PC-3 (cell line): ENCODE data around the gene HAO2.

ENCODE experiments used
- CTCF ChIP-seq: fragments of 300-600 bp; sonication (generic); conservative IDR thresholded peaks from 2 replicates; pipeline ENCODE4 v1.5.1; 2017; ENCODE audit warnings: antibody characterized with exemption, low read depth, mild to moderate bottlenecking, low read length
- EZH2 ChIP-seq: fragments of 300-600 bp; sonication (generic); IDR thresholded peaks from one replicate; pipeline ENCODE4 v1.6.1; 2017; ENCODE audit warnings: antibody characterized with exemption, mild to moderate bottlenecking, low read length; ENCODE audit not compliant: unreplicated experiment
- EZH2phosphoT487 ChIP-seq: fragments of 300-600 bp; sonication (generic); IDR thresholded peaks from 2 replicates; pipeline ENCODE4 v1.6.1; 2018; ENCODE audit warnings: mild to moderate bottlenecking, antibody characterized with exemption, low read length, borderline replicate concordance

- TF ChIP-seq EZH2 (no peak), CTCF (no peak), EZH2phosphoT487 (no peak)
Measured at GRCh38 chr1:119347858-119348257, 20.7 kb upstream of the HAO2 start.
